ENCODE results near the gene GRPEL1. TPM values are rescaled to one million over a fixed set of nuclear protein-coding genes. Genes with fewer than 3 reads are reported as not detected.

Gene GRPEL1
- total RNA-seq, 4 donors from 2014 or later = 17.0 to 34.2 (median 27.5) TPM

- H3K27me3 ChIP-seq = no peaks in the 10 kb centered on the region
- no peak for TF ChIP-seq EP300 (IDR thresholded peaks at IDR 0.05)
- TF ChIP-seq POLR2AphosphoS5 (IDR thresholded peaks at IDR 0.05) = peak in 1 of 2 donors; percentile 73
- TF ChIP-seq CTCF (IDR thresholded peaks at IDR 0.05) = peak; percentile 97 to 100 (median 98)
- TF ChIP-seq POLR2A (IDR thresholded peaks at IDR 0.05; ENCODE audit: low read depth) = no peak
- no peaks in the 10 kb centered on the region for H3K9me3 ChIP-seq
- H3K27ac ChIP-seq (replicated peaks in 1 of 4) = no peak overlapping the region
- peak; percentile 95 for DNase-seq (ENCODE audit: extremely low spot score)
- H3K4me1 ChIP-seq = peaks cover 17 to 35% (median 32%) of the 10 kb centered on the region in 4 donors
- H3K4me3 ChIP-seq = no peak overlapping the region
- WGBS = 47% methylated on average over 21 of the region's 23 CpGs
- H3K36me3 ChIP-seq = no peaks in the 10 kb centered on the region
- intact Hi-C loops (cut with DNase I) = loop anchor here (1.0 to 5.0 kb wide), 3 partner anchors 27 to 354 kb away; partner anchors contain the start of gene BLOC1S4
Measured at GRCh38 chr4:7070729-7071511, 3.1 kb upstream of the GRPEL1 start.

DNA sequence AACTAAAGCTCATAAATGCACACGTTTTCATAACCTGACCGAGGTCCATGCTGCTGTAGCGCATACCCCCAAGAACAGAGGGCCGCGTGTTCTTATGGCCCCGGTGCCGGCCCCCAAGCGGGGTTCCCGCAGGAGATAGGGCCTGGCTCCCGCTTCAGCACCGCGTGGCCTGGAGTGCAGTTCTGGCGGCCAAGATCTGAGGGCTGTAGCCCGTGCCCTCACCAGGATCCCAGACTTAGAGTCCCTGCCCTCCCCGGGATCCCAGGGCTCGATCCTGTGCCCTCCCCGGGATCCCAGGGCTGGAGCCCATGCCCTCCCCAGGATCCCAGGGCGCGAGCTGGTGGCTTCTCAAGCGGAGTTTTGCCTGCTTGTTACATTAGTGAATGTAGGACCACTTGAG lies 1.0 kb upstream of the GRPEL1 start:
- H3K27ac ChIP-seq (replicated peaks in 1 of 4) = peak overlapping the region; percentile 90 to 95 (median 92)
- H3K9me3 ChIP-seq = no peaks in the 10 kb centered on the region
- H3K36me3 ChIP-seq = peaks cover 1 to 13% (median 7%) of the 10 kb centered on the region in 4 donors
- H3K4me3 ChIP-seq = peak overlapping the region; percentile 78 to 92 (median 85)
- H3K4me1 ChIP-seq = peaks cover 17 to 49% (median 43%) of the 10 kb centered on the region in 4 donors
- TF ChIP-seq EP300 (IDR thresholded peaks at IDR 0.05) = no peak
- no peak for TF ChIP-seq POLR2AphosphoS5 (IDR thresholded peaks at IDR 0.05)
- TF ChIP-seq CTCF (IDR thresholded peaks at IDR 0.05) = no peak
- no peak for TF ChIP-seq POLR2A (IDR thresholded peaks at IDR 0.05; ENCODE audit: low read depth)
- WGBS = 19% methylated on average over 7 of the region's 20 CpGs
- no peak for DNase-seq (ENCODE audit: extremely low spot score)
- H3K27me3 ChIP-seq = no peaks in the 10 kb centered on the region
- intact Hi-C loops (cut with DNase I) = loop anchor here (2.0 to 5.0 kb wide), 2 partner anchors 82 to 160 kb away; partner anchors contain the start of gene TBC1D14

DNA sequence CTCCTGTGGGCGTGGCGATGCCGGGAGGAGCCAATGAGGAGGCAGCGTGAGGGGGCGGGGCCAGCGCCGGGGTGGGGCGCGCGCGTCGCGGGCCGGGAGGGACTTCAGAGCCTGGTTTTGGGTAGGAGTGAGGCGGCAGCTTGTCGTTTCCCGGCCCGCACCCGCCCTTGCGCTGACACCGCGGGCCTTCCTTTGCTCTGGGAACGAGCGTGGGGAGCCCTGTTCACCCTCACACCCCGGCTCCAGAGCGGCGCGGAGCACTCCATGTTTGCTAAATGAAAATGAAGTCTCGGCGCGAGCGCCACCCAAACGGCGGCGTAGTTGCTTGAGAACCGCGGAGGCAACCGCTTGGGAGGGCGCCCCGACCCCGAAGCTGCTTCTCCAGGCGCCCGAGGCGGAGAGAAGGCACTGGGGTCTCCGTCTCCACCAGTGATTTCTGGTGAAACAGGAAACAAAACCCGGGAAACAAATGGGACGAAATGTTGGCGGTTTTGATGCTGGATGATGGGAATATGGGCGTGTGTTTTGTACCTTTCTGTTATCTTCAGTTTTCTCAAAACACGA lies 497 bp upstream of the GRPEL1 start:
- no peaks in the 10 kb centered on the region for H3K27me3 ChIP-seq
- TF ChIP-seq EP300 (IDR thresholded peaks at IDR 0.05) (no peak), CTCF (IDR thresholded peaks at IDR 0.05) (no peak), POLR2A (IDR thresholded peaks at IDR 0.05; ENCODE audit: low read depth) (peak; percentile 15), POLR2AphosphoS5 (IDR thresholded peaks at IDR 0.05) (no peak)
- no peak for DNase-seq (ENCODE audit: extremely low spot score)
- H3K9me3 ChIP-seq = no peaks in the 10 kb centered on the region
- intact Hi-C loops (cut with DNase I) = loop anchor here (2.0 to 5.0 kb wide), 2 partner anchors 81 to 160 kb away; partner anchors contain the start of gene TBC1D14
- H3K27ac ChIP-seq (replicated peaks in 1 of 4) = peak overlapping the region; percentile 90 to 95 (median 92)
- H3K4me1 ChIP-seq = peaks cover 17 to 49% (median 43%) of the 10 kb centered on the region in 4 donors
- under 1% methylated on average over 38 of the region's 50 CpGs for WGBS
- peaks cover 7 to 19% (median 12%) of the 10 kb centered on the region in 4 donors for H3K36me3 ChIP-seq
- peak overlapping the region; percentile 78 to 92 (median 85) for H3K4me3 ChIP-seq

GRCh38 chr4:7067126-7067451 lies 775 bp downstream of the GRPEL1 start:
- DNase-seq (ENCODE audit: extremely low spot score) = no peak
- Histone ChIP-seq H3K4me1 (peaks cover 17 to 49% (median 43%) of the 10 kb centered on the region in 4 donors), H3K4me3 (peak overlapping the region; percentile 78 to 92 (median 85)), H3K27me3 (no peaks in the 10 kb centered on the region), H3K27ac (replicated peaks in 1 of 4) (peak overlapping the region; percentile 90 to 95 (median 92)), H3K9me3 (no peaks in the 10 kb centered on the region), H3K36me3 (peaks cover 9 to 31% (median 23%) of the 10 kb centered on the region in 4 donors)
- intact Hi-C loops (cut with DNase I) = loop anchor here (5.0 kb wide), 1 partner anchor 80 kb away; no protein-coding TSS in a partner anchor
- no peak for TF ChIP-seq CTCF (IDR thresholded peaks at IDR 0.05)
- no peak for TF ChIP-seq POLR2AphosphoS5 (IDR thresholded peaks at IDR 0.05)
- TF ChIP-seq POLR2A (IDR thresholded peaks at IDR 0.05; ENCODE audit: low read depth) = no peak
- no peak for TF ChIP-seq EP300 (IDR thresholded peaks at IDR 0.05)
- WGBS = 2% methylated on average over 13 of the region's 13 CpGs
